ENCODE results near the gene FOXK1. TPM values are rescaled to one million over a fixed set of nuclear protein-coding genes. Genes with fewer than 3 reads are reported as not detected.

FOXK1 gene
- total RNA-seq, 2 donors from 2014 or later: 32.3 to 32.5 TPM

DNA sequence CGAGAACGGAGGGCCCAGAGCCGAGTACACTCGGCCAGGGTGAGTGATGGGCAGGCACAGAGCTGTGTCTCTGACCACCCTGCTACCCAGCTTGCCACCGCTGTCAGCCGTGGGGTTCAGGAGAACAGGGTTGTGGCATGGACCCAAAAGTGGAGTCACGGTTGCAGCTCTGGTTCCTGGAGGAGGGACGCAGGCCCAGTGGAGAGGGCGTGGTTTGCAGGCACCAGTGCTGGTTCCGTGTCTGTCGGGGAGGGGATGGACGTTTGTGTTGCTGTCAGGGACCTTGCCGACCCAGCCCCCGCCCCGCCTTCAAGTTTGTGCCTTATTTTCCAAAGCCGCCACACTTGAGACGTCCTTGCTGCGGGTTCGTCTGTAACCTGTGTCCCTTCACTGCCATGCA, 48.2 kb downstream of the FOXK1 start:
- Mint-ChIP-seq H3K4me1 (peaks cover 16% of the 10 kb centered on the region), H3K4me3 (no peak overlapping the region), H3K27ac (no peak overlapping the region), H3K27me3 (no peaks in the 10 kb centered on the region), H3K9me3 (no peaks in the 10 kb centered on the region), H3K36me3 (ENCODE audit: low read depth) (peaks cover 6% of the 10 kb centered on the region)
- ATAC-seq (replicated peaks): no peak

GRCh38 chr7:4730971-4731370, 48.9 kb downstream of the FOXK1 start:
- H3K27ac Mint-ChIP-seq: no peak overlapping the region
- H3K4me3 Mint-ChIP-seq: no peak overlapping the region
- H3K4me1 Mint-ChIP-seq: peaks cover 11% of the 10 kb centered on the region

GRCh38 chr7:4731803-4732202, 49.7 kb downstream of the FOXK1 start:
- Mint-ChIP-seq H3K27ac (no peak overlapping the region), H3K9me3 (no peaks in the 10 kb centered on the region), H3K4me3 (no peak overlapping the region), H3K36me3 (ENCODE audit: low read depth) (peaks cover 6% of the 10 kb centered on the region), H3K27me3 (no peaks in the 10 kb centered on the region), H3K4me1 (peaks cover 10% of the 10 kb centered on the region)
- ATAC-seq (replicated peaks): no peak

More at GRCh38 chr7:4730971-4731370, 48.9 kb downstream of the FOXK1 start:
- no peaks in the 10 kb centered on the region for H3K9me3 Mint-ChIP-seq
- peaks cover 6% of the 10 kb centered on the region for H3K36me3 Mint-ChIP-seq (ENCODE audit: low read depth)
- H3K27me3 Mint-ChIP-seq: no peaks in the 10 kb centered on the region
- ATAC-seq (replicated peaks): no peak

DNA sequence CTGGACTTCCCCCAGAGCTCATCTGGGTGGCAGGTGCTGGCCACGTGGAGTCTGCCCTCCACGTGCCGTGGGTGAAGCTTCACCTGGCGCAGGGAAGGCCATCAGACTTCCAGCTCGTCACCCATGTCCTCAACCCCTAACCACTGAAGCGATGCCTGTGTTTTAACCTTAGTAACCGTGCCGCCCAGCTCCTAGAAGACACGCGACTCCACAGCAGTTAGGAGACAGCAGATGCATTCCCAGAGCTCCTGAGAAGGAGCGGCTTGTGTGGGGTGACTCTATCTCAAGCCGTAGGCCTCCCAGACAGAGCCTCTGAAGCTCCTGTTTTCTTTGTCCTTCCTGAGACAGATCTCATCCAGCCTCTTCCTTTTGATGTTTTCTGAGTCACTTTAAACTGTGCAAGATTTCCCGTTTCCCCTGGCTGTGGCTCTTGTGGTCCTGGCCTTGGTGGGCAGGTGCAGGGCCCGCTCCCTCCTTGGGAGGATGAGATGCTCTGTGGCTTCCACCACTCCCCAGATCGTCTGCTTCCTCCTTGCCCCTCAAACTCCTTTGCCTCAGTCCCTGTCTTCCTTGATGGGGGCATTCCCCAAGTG, 51.9 kb downstream of the FOXK1 start:
- Mint-ChIP-seq H3K4me3 (peak overlapping the region; percentile 24), H3K4me1 (peaks cover 20% of the 10 kb centered on the region), H3K27me3 (no peaks in the 10 kb centered on the region), H3K36me3 (ENCODE audit: low read depth) (peaks cover 6% of the 10 kb centered on the region), H3K27ac (peak overlapping the region; percentile 80), H3K9me3 (no peaks in the 10 kb centered on the region)
- ATAC-seq (replicated peaks): peak; percentile 45

DNA sequence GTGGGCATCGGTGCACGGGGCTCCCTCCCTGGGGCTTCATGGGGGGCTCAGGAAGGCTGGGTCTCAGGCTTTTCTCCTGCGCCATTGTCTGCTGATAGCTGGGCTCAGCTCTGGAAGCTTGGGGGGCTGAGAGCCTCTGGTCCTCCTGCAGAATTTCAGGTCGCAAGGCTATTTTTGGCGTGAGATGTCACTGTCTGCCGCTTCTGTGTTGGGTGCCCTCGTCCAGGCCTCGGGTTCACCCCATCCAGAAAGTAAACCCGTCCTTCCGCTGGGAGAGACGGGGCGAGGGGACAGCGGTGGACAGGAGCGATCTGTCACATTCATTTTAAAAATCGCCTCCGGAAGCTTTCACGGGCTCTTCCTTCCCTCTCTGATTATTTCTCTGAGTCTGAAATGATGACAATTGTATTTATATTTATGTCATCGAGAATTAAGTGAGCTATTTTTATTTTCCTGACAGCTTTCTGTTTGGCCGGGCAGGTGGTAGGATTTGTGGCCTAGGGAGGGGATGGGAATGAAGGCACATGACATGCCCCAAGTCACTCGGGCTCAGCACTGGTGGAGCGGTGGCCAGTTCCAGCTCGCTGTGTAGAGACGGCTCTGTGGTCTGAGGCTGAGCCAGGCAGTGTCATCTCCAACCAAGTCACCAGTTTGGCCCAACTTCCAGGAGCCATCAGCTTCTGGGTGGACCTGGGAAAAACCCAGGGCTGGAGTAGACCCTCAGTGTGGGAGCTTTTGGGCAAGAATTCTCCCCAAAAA, 52.7 kb downstream of the FOXK1 start:
- peaks cover 27% of the 10 kb centered on the region for H3K4me1 Mint-ChIP-seq
- H3K27ac Mint-ChIP-seq: peak overlapping the region; percentile 80
- no peak for ATAC-seq (replicated peaks)
- H3K9me3 Mint-ChIP-seq: no peaks in the 10 kb centered on the region
- H3K27me3 Mint-ChIP-seq: no peaks in the 10 kb centered on the region
- H3K4me3 Mint-ChIP-seq: peak overlapping the region; percentile 24
- H3K36me3 Mint-ChIP-seq (ENCODE audit: low read depth): peaks cover 11% of the 10 kb centered on the region

GRCh38 chr7:4737300-4737699, 55.2 kb downstream of the FOXK1 start:
- no peak overlapping the region for H3K4me3 Mint-ChIP-seq
- H3K27ac Mint-ChIP-seq: no peak overlapping the region
- no peaks in the 10 kb centered on the region for H3K9me3 Mint-ChIP-seq
- H3K36me3 Mint-ChIP-seq (ENCODE audit: low read depth): peaks cover 29% of the 10 kb centered on the region
- no peak for ATAC-seq (replicated peaks)
- peaks cover 28% of the 10 kb centered on the region for H3K4me1 Mint-ChIP-seq
- no peaks in the 10 kb centered on the region for H3K27me3 Mint-ChIP-seq

DNA sequence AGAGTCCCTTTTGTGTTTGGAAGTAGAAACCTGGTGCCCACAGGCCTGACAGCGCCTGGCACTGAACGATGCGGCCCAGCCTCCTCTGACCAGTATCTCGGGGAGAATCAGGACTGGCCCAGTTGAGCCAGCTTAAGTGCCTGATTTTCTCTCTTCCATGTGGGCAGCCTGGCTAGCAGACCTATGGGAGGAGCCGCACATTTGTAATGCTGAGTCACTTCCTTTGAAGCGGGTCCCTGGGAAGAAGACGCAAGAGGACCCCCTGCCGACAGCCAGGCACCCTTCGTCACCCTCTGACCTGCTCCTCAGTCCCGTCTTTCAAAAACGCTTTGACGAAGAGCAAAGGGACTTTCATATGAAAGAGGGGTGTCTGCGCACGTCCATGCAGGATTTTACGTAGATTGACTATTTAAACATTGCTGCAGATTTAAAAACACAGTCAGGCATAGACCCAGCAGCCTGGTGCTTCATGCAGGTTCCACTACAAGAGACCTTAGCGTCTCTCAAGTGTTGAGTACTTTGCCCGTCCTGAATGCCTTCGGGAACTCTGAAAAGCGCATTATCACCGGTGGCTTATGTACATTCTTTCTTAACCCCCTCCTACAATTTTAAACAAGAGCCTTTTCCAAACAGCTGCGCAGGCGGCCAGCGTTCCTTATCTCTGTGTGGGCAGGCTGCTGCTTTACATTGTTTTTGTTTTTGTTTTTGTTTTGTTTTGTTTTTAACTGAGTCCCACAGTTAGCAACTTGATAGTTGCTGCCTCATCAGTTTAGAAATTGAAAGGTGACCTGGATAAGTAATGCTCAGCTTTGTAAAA, 56.8 kb downstream of the FOXK1 start:
- peak; percentile 49 for ATAC-seq (replicated peaks)
- Mint-ChIP-seq H3K4me1 (peaks cover 25% of the 10 kb centered on the region), H3K27me3 (no peaks in the 10 kb centered on the region)

DNA sequence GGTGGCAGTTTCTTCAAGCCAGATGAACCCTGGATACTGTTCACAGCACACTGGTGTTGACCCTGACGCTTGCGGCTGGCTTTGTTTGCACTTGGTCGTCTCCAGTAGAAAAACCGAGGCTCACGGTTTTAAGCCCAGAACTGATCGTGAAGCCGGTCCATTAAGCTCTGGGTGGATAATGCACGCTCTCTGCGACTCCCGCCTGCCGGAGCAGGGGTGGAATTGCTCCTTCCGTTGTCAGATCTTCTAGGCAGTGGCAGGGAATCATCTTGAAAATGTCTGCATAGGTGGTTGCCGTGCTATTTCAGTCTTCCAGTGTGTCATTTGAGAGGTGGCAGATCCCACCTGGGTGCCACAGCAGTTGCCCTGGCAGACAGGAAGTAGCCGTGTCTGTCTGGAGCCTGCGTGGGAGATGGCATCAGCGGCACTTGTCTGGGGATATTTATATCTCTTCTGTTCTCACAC, 57.5 kb downstream of the FOXK1 start:
- H3K9me3 Mint-ChIP-seq: no peaks in the 10 kb centered on the region
- H3K36me3 Mint-ChIP-seq (ENCODE audit: low read depth): peaks cover 37% of the 10 kb centered on the region
- H3K27me3 Mint-ChIP-seq: no peaks in the 10 kb centered on the region
- peaks cover 25% of the 10 kb centered on the region for H3K4me1 Mint-ChIP-seq
- H3K4me3 Mint-ChIP-seq: peak overlapping the region; percentile 79
- ATAC-seq (replicated peaks): peak; percentile 71
- H3K27ac Mint-ChIP-seq: peak overlapping the region; percentile 75

More for the DNA sequence above, 56.8 kb downstream of the FOXK1 start:
- Mint-ChIP-seq H3K9me3 (no peaks in the 10 kb centered on the region), H3K27ac (peak overlapping the region; percentile 75), H3K4me3 (peak overlapping the region; percentile 79), H3K36me3 (ENCODE audit: low read depth) (peaks cover 33% of the 10 kb centered on the region)

GRCh38 chr7:4740796-4741195, 58.7 kb downstream of the FOXK1 start:
- Mint-ChIP-seq H3K4me3 (no peak overlapping the region), H3K9me3 (no peaks in the 10 kb centered on the region), H3K27ac (no peak overlapping the region)

GRCh38 chr7:4742051-4742573, 60.0 kb downstream of the FOXK1 start:
- H3K4me1 Mint-ChIP-seq: peaks cover 24% of the 10 kb centered on the region
- no peak overlapping the region for H3K27ac Mint-ChIP-seq
- H3K4me3 Mint-ChIP-seq: no peak overlapping the region
- no peaks in the 10 kb centered on the region for H3K9me3 Mint-ChIP-seq
- H3K36me3 Mint-ChIP-seq (ENCODE audit: low read depth): peaks cover 47% of the 10 kb centered on the region
- no peaks in the 10 kb centered on the region for H3K27me3 Mint-ChIP-seq
- ATAC-seq (replicated peaks): no peak

More at GRCh38 chr7:4740796-4741195, 58.7 kb downstream of the FOXK1 start:
- ATAC-seq (replicated peaks): no peak
- Mint-ChIP-seq H3K4me1 (peaks cover 28% of the 10 kb centered on the region), H3K36me3 (ENCODE audit: low read depth) (peaks cover 41% of the 10 kb centered on the region), H3K27me3 (no peaks in the 10 kb centered on the region)

DNA sequence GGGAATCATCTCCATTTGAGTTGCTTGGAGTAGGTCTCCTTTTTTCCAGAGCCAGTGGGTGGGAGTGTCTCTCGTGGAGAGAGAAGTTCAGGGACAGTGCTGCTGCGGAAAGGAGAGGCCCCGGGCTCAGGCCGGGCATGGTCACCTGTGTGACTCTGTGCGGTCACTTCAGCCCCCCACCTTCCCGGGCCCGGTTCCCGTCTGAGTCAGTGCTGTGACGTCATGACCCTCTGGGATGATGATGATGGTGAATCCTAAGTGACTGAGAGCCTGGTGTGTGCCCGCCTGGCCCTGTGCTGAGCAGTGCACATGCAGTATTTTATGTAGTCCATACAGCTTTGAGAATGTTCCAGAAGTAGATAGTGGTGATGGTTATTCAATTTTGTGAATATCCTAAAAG, 60.8 kb downstream of the FOXK1 start:
- no peak overlapping the region for H3K4me3 Mint-ChIP-seq
- ATAC-seq (replicated peaks): no peak
- peaks cover 24% of the 10 kb centered on the region for H3K4me1 Mint-ChIP-seq
- H3K9me3 Mint-ChIP-seq: no peaks in the 10 kb centered on the region
- H3K27me3 Mint-ChIP-seq: no peaks in the 10 kb centered on the region
- H3K36me3 Mint-ChIP-seq (ENCODE audit: low read depth): peaks cover 51% of the 10 kb centered on the region
- H3K27ac Mint-ChIP-seq: peak overlapping the region; percentile 56

- ATAC-seq (replicated peaks): peak; percentile 90
- H3K36me3 Mint-ChIP-seq (ENCODE audit: low read depth): peaks cover 60% of the 10 kb centered on the region
- no peaks in the 10 kb centered on the region for H3K9me3 Mint-ChIP-seq
- H3K4me3 Mint-ChIP-seq: peak overlapping the region; percentile 80
- peaks cover 26% of the 10 kb centered on the region for H3K4me1 Mint-ChIP-seq
- peak overlapping the region; percentile 87 for H3K27ac Mint-ChIP-seq
- H3K27me3 Mint-ChIP-seq: no peaks in the 10 kb centered on the region
Measured at GRCh38 chr7:4744391-4745264, 62.5 kb downstream of the FOXK1 start.

- peak; percentile 46 for ATAC-seq (replicated peaks)
- peaks cover 23% of the 10 kb centered on the region for H3K4me1 Mint-ChIP-seq
- H3K27me3 Mint-ChIP-seq: no peaks in the 10 kb centered on the region
- H3K9me3 Mint-ChIP-seq: no peaks in the 10 kb centered on the region
- H3K27ac Mint-ChIP-seq: peak overlapping the region; percentile 87
- H3K4me3 Mint-ChIP-seq: peak overlapping the region; percentile 80
- H3K36me3 Mint-ChIP-seq (ENCODE audit: low read depth): peaks cover 56% of the 10 kb centered on the region
Measured at GRCh38 chr7:4745265-4745919, 63.3 kb downstream of the FOXK1 start.
